GM19395 (cell line): ENCODE results near the gene GAS7.

ENCODE experiments used
- ATAC-seq: cut with Tn5 transposase; IDR thresholded peaks from one replicate; pipeline ENCODE4 v1.9.1; 2021; ENCODE audit warnings: mild to moderate bottlenecking, moderate library complexity; ENCODE audit not compliant: unreplicated experiment

GAS7 gene

GRCh38 chr17:10139577-10139976, 58.8 kb downstream of the GAS7 start:
- ATAC-seq = no peak

GRCh38 chr17:10136258-10136981, 62.0 kb downstream of the GAS7 start:
- no peak for ATAC-seq

- ATAC-seq = no peak
Observed at GRCh38 chr17:10135539-10136257, 62.7 kb downstream of the GAS7 start.

- no peak for ATAC-seq
Observed at GRCh38 chr17:10130677-10131076, 67.7 kb downstream of the GAS7 start.

GRCh38 chr17:10130263-10130662, 68.1 kb downstream of the GAS7 start:
- ATAC-seq = no peak

GRCh38 chr17:10127819-10128425, 70.5 kb downstream of the GAS7 start:
- ATAC-seq = no peak

GRCh38 chr17:10126616-10127501, 71.5 kb downstream of the GAS7 start:
- ATAC-seq = no peak

GRCh38 chr17:10126276-10126615, 72.2 kb downstream of the GAS7 start:
- ATAC-seq = no peak

GRCh38 chr17:10125531-10126275, 72.7 kb downstream of the GAS7 start:
- ATAC-seq = no peak

- ATAC-seq = no peak
Observed at GRCh38 chr17:10123093-10123492, 75.3 kb downstream of the GAS7 start.

GRCh38 chr17:10121971-10122707, 76.3 kb downstream of the GAS7 start:
- no peak for ATAC-seq

GRCh38 chr17:10120749-10121148, 77.7 kb downstream of the GAS7 start:
- no peak for ATAC-seq

GRCh38 chr17:10120109-10120485, 78.3 kb downstream of the GAS7 start:
- ATAC-seq = no peak

GRCh38 chr17:10119203-10120108, 79.0 kb downstream of the GAS7 start:
- no peak for ATAC-seq

- ATAC-seq = no peak
Observed at GRCh38 chr17:10118788-10119130, 79.6 kb downstream of the GAS7 start.

GRCh38 chr17:10117581-10118001, 80.8 kb downstream of the GAS7 start:
- no peak for ATAC-seq

GRCh38 chr17:10116753-10117420, 81.5 kb downstream of the GAS7 start:
- no peak for ATAC-seq

- ATAC-seq = no peak
Observed at GRCh38 chr17:10116267-10116666, 82.1 kb downstream of the GAS7 start.
